ENCODE results near the gene GASK1A. TPM values are rescaled to one million over a fixed set of nuclear protein-coding genes. Genes with fewer than 3 reads are reported as not detected.

GASK1A gene
- total RNA-seq, 2 donors from 2014 or later: 8.8 to 16.8 TPM

GRCh38 chr3:43054754-43055153 lies 75.6 kb downstream of the GASK1A start:
- no peak for TF ChIP-seq POLR2A (IDR thresholded peaks at IDR 0.05)
- no peak for TF ChIP-seq CTCF (IDR thresholded peaks at IDR 0.05)
- DNase-seq (no peak), ATAC-seq (no peak)
- Histone ChIP-seq H3K4me1 (no peaks in the 10 kb centered on the region), H3K36me3 (replicated peaks in 1 of 2; ENCODE audit: insufficient read depth in 1 of 2, low read depth in 2 of 2) (no peaks in the 10 kb centered on the region), H3K27me3 (no peaks in the 10 kb centered on the region), H3K27ac (no peak overlapping the region), H3K9me3 (no peaks in the 10 kb centered on the region), H3K4me3 (no peak overlapping the region)
- intact Hi-C loops (cut with DNase I): no loop called here
- 86 to 92% methylated on average over 5 of the region's 5 CpGs for WGBS, 2 donors

DNA sequence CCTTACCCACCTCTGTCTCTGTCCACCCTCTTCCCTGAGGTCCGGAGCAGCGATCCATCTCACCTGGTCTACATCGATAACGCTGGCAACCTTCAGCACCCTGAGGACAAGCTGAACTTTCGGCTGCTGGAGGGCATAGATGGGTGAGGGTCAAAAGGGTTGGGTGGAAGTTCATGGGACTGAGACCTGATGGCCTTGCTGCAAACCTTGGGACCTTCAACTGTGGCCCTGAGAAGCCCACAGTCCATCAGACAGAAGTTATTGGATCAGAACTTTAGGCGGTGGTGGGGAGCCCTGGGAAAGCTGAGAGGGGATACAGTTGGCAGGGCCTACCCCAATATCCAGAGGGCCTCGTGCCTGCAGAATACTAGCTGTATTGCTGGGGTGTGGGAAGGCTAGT lies 76.3 kb downstream of the GASK1A start:
- Histone ChIP-seq H3K36me3 (replicated peaks in 1 of 2; ENCODE audit: insufficient read depth in 1 of 2, low read depth in 2 of 2) (no peaks in the 10 kb centered on the region), H3K4me3 (no peak overlapping the region), H3K9me3 (no peaks in the 10 kb centered on the region), H3K4me1 (no peaks in the 10 kb centered on the region), H3K27ac (no peak overlapping the region), H3K27me3 (no peaks in the 10 kb centered on the region)
- WGBS, 2 donors: 88 to 100% methylated on average over 5 to 7 of the region's 7 CpGs
- intact Hi-C loops (cut with DNase I): no loop called here
- no peak for TF ChIP-seq CTCF (IDR thresholded peaks at IDR 0.05)
- no peak for TF ChIP-seq POLR2A (IDR thresholded peaks at IDR 0.05)
- DNase-seq: no peak
- ATAC-seq: no peak

- intact Hi-C loops (cut with DNase I): no loop called here
- H3K9me3 ChIP-seq: no peaks in the 10 kb centered on the region
- H3K4me1 ChIP-seq: no peaks in the 10 kb centered on the region
- ATAC-seq (no peak), DNase-seq (no peak)
- H3K36me3 ChIP-seq (replicated peaks in 1 of 2; ENCODE audit: insufficient read depth in 1 of 2, low read depth in 2 of 2): no peaks in the 10 kb centered on the region
- H3K4me3 ChIP-seq: no peak overlapping the region
- 92 to 95% methylated on average over 11 to 14 of the region's 15 CpGs for WGBS, 2 donors
- H3K27me3 ChIP-seq: no peaks in the 10 kb centered on the region
- no peak for TF ChIP-seq CTCF (IDR thresholded peaks at IDR 0.05)
- no peak for TF ChIP-seq POLR2A (IDR thresholded peaks at IDR 0.05)
- H3K27ac ChIP-seq: no peak overlapping the region
Observed at GRCh38 chr3:43055806-43056770, 77.0 kb downstream of the GASK1A start.

DNA sequence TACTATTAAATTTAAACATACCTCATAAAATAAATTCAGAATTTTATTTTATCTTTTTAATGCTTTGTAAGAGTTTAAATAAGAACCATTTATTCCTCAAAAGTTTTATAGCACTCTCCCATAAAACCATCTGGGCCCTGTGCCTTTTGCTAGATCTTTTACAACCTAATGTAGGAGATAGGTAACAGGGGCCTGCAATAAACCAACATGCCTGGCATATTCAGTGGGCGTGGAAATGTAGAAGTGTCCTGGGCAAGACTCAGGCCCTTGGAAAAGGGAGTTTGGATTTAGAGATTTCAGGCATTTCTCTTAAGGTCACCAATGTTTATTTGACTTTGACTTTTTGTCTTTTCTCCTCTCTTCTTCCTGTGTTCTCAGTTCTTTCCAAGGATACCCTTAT lies 80.3 kb downstream of the GASK1A start:
- Histone ChIP-seq H3K4me3 (no peak overlapping the region), H3K4me1 (no peaks in the 10 kb centered on the region), H3K27ac (no peak overlapping the region), H3K36me3 (replicated peaks in 1 of 2; ENCODE audit: insufficient read depth in 1 of 2, low read depth in 2 of 2) (no peaks in the 10 kb centered on the region), H3K27me3 (no peaks in the 10 kb centered on the region), H3K9me3 (no peaks in the 10 kb centered on the region)
- intact Hi-C loops (cut with DNase I): no loop called here
- DNase-seq (no peak), ATAC-seq (no peak)
- TF ChIP-seq CTCF (IDR thresholded peaks at IDR 0.05) (no peak), POLR2A (IDR thresholded peaks at IDR 0.05) (no peak)
- WGBS, 2 donors: 96 to 100% methylated on average over 1 of the region's 1 CpG

Data from body of pancreas (tissue), 4 donors.